Chondrocyte (in vitro differentiated cells): ENCODE results near the gene TEX53. TPM values are rescaled to one million over a fixed set of nuclear protein-coding genes. Genes with fewer than 3 reads are reported as not detected.

Experiments used
- DNase-seq: peaks from one replicate; pipeline ENCODE4 v3.0.0; 2021; ENCODE audit warnings: mixed read lengths, low spot score
- H3K27ac Mint-ChIP-seq: one replicate; pipeline ENCODE4 v1.8.0; 2021; ENCODE audit warnings: mild to moderate bottlenecking, moderate library complexity, mixed read lengths; ENCODE audit not compliant: unreplicated experiment
- H3K27me3 Mint-ChIP-seq: 2 replicates; pipeline ENCODE4 v1.8.0; 2021; ENCODE audit warnings: low read depth, mixed read lengths
- H3K36me3 Mint-ChIP-seq: 2 replicates; pipeline ENCODE4 v1.8.0; 2021; ENCODE audit warnings: low read depth, mixed read lengths
- H3K4me1 Mint-ChIP-seq: 2 replicates; pipeline ENCODE4 v1.8.0; 2021; ENCODE audit warnings: low read depth, mild to moderate bottlenecking, mixed read lengths
- H3K4me3 Mint-ChIP-seq: one replicate; pipeline ENCODE4 v1.8.0; 2021; ENCODE audit warnings: mild to moderate bottlenecking, moderate library complexity, mixed read lengths; ENCODE audit not compliant: unreplicated experiment
- H3K9me3 Mint-ChIP-seq: 2 replicates; pipeline ENCODE4 v1.8.0; 2021; ENCODE audit warnings: low read depth, mixed read lengths
- total RNA-seq: library from RNA; stranded (reverse); gene quantifications from 3 replicates; pipeline ENCODE4 v1.2.1, GENCODE V29; 2021
- TF ChIP-seq, protein P1 (sequence below): fragments of 200-600 bp; sonication (generic); IDR thresholded peaks from 2 replicates; pipeline ENCODE4 v1.5.0; 2021; ENCODE audit warnings: antibody characterized with exemption, mild to moderate bottlenecking, moderate library complexity

Gene TEX53
- total RNA-seq, 1 donor from 2014 or later, result not detected

DNA sequence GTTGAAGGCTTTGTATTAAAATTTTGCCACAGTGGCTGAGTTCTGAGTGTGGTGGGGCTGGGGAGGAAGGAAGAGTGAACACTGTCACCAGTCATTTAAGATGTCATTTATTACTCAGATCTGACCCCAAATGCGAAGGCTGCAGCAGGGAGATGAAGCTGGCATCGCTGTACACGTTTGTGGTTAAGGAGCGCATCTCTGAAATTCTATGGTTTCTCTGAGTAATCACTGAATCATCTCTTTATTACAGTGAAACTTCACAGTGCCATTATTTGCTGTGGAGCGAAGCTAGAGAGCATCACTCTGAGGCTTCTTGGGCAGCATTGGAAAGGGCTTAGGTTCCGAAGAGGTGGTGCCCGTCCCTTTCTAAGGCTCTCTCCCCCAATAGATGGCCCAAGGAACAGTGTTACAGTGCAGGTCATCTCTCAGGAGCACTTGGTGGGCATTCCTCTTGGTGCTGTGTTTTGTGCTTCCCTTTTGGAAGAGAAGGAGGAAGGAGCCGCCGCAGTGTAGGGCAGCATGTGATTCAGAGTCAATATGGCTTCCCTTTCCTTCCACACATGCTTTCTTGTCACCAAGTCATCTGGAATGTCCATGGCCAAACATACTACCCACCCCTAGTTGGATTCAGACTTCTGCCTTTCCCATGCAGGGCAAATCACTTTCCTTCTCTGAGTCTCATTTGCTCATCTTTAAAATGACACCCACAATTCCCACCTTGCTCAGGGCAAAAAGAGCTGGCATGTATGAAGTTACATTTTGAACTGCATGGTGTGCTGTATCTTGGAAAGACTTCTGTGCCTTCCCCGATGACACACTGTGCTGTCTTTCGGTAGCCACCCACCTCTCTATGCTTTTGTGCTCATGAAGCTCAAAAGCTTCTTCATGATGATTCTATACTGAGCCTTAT lies 33.7 kb upstream of the TEX53 start:
- Mint-ChIP-seq H3K4me3 (no peak overlapping the region), H3K4me1 (peaks cover 25% of the 10 kb centered on the region), H3K27ac (peak overlapping the region; percentile 84), H3K27me3 (no peaks in the 10 kb centered on the region), H3K9me3 (peaks cover 4% of the 10 kb centered on the region), H3K36me3 (no peaks in the 10 kb centered on the region)
- TF ChIP-seq, protein P1, sequence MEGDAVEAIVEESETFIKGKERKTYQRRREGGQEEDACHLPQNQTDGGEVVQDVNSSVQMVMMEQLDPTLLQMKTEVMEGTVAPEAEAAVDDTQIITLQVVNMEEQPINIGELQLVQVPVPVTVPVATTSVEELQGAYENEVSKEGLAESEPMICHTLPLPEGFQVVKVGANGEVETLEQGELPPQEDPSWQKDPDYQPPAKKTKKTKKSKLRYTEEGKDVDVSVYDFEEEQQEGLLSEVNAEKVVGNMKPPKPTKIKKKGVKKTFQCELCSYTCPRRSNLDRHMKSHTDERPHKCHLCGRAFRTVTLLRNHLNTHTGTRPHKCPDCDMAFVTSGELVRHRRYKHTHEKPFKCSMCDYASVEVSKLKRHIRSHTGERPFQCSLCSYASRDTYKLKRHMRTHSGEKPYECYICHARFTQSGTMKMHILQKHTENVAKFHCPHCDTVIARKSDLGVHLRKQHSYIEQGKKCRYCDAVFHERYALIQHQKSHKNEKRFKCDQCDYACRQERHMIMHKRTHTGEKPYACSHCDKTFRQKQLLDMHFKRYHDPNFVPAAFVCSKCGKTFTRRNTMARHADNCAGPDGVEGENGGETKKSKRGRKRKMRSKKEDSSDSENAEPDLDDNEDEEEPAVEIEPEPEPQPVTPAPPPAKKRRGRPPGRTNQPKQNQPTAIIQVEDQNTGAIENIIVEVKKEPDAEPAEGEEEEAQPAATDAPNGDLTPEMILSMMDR, result no peak
- no peak for DNase-seq

DNA sequence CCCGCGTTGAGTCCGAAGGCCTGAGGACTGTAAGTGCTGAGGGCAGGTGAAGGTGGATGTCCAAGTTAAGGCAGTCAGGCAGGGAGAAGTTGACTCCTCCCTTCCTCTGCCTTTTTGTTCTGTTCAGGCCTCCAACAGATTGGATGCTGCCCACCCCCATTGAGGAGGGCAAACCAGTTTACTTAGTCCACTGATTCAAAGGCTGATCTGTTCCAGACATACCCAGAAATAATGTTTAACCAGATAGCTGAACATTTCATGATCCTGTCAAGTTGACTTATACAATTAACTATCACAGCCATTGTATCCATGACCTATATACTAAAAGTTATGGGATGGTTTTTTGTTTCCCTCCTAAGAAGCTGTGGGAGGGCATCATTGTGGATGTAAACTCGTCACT lies 32.7 kb upstream of the TEX53 start:
- peak overlapping the region; percentile 43 for H3K27ac Mint-ChIP-seq

DNA sequence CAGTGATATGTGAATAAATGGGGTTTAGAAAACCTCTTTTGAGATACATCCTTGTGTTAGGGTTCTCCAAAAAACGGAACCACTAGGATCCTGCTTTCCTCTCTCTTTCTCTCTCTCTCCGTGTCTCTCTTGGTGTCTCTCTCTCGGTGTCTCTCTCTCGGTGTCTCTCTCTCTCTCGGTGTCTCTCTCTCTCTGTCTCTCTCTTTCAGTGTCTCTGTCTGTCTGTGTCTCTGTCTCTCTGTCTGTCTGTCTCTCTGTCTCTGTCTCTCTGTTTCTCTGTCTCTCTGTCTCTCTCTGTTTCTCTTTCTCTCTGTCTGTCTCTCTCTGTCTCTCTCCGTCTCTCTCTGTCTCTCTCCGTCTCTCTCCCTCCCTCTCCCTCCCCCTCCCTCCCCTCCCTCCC lies 32.2 kb upstream of the TEX53 start:
- H3K4me3 Mint-ChIP-seq, result no peak overlapping the region
- H3K27ac Mint-ChIP-seq, result no peak overlapping the region
- H3K27me3 Mint-ChIP-seq, result no peaks in the 10 kb centered on the region
- H3K4me1 Mint-ChIP-seq, result peaks cover 25% of the 10 kb centered on the region
- DNase-seq, result no peak
- TF ChIP-seq, protein P1, result no peak
- H3K9me3 Mint-ChIP-seq, result peaks cover 4% of the 10 kb centered on the region
- no peaks in the 10 kb centered on the region for H3K36me3 Mint-ChIP-seq

More for the DNA sequence above, 32.7 kb upstream of the TEX53 start:
- H3K27me3 Mint-ChIP-seq, result no peaks in the 10 kb centered on the region
- H3K4me3 Mint-ChIP-seq, result no peak overlapping the region
- peaks cover 25% of the 10 kb centered on the region for H3K4me1 Mint-ChIP-seq
- TF ChIP-seq, protein P1, result no peak
- H3K36me3 Mint-ChIP-seq, result no peaks in the 10 kb centered on the region
- peaks cover 4% of the 10 kb centered on the region for H3K9me3 Mint-ChIP-seq
- DNase-seq, result no peak

DNA sequence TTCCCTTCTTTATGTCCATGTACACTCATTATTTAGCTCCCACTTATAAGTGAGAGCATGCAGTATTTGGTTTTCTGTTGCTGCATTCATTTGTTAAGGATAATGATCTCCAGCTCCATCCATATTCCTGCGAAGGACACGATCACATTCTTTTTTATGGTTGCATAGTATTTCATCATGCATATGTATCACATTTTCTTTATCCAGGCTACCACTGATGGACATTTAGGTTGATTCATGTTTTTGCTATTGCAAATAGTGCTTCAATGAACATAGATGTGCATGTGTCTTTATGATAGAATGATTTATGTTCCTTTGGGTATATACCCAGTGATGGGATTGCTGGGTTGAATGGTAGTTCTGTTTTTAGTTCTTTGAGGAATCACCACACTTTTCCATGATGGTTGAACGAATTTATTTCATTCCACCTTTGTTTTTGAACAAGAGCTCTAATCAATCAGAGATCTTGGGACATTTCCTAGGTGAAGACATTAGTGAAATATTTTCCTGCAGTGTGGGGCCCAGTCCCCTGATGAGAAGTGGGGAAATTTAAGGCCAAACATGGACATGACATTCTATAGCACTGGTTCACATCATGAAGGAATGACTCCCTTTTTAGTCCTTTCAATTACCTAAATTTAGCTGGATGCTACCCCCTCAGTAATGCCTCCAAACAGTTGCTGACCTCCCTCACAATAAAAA lies 31.5 kb upstream of the TEX53 start:
- Mint-ChIP-seq H3K4me3 (no peak overlapping the region), H3K4me1 (peaks cover 25% of the 10 kb centered on the region), H3K27ac (no peak overlapping the region), H3K27me3 (no peaks in the 10 kb centered on the region), H3K9me3 (peaks cover 4% of the 10 kb centered on the region), H3K36me3 (no peaks in the 10 kb centered on the region)
- DNase-seq, result no peak
- TF ChIP-seq, protein P1, result no peak

DNA sequence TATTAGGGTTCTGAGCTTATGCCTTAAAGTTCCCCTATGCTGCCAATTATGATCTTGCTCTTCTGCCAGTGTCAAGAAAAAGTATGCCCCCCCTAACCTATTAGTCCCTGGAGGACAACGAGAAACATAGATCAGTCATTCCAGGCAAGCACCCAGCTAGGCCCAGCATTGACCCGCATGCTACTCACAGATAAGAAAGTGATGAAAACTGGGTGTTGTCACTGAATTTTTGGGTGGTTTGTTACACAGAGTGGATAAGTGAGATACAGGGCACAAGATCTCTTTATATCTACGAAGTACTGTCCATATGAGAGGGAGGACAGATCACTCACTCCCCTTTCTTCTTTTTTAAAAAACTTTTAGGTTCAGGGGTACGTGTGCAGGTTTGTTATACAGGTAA lies 30.8 kb upstream of the TEX53 start:
- TF ChIP-seq, protein P1, result no peak
- DNase-seq, result no peak
- Mint-ChIP-seq H3K9me3 (peaks cover 4% of the 10 kb centered on the region), H3K4me3 (no peak overlapping the region), H3K4me1 (peaks cover 25% of the 10 kb centered on the region), H3K27me3 (no peaks in the 10 kb centered on the region), H3K36me3 (no peaks in the 10 kb centered on the region), H3K27ac (no peak overlapping the region)
